ENCODE measurements around the gene SATL1. TPM values are rescaled to one million over a fixed set of nuclear protein-coding genes. Genes with fewer than 3 reads are reported as not detected.

Gene SATL1
- total and polyA plus RNA-seq, 2 of the 13 experiments (the other 11 are each of a cell fraction or from before 2014, with no cell fraction given): not detected

DNA sequence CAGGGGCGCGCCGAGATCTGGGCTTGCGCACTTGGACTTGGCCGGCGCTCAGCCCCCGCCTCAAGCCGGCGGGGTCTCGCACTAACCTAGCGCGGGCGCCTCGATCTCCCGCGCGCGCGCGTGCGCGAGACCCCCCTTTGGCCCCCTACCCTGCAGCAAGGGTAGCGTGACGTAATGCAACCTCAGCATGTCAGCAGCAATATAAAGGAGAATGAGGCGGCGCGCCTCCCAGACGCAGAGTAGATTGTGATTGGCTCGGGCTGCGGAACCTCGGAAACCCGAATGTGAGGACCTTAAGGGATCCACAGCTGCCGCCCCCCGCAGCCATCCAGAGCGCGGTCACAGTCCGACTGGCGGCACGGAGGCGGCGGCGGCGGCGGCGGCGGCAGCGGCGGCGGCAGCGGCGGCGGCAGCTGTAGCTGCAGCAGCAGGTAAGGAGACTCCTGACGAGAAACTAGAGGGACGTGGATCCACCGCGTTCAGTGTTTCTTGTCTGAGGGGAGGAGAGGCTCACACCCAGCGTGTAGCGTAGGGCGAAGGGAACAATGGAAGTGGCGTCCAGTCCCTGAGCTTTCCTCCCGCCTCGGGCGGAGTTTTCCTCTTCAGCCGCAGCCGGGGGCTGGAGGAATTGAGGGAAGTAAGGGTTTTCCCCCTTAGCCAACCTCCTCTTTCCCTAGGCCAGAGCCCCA, at the start of gene SATL1, which contains the start of gene ZNF711 (continued):
- TF ChIP-seq, protein P1, sequence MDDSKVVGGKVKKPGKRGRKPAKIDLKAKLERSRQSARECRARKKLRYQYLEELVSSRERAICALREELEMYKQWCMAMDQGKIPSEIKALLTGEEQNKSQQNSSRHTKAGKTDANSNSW (CRISPR knock-in tag; IDR thresholded peaks at IDR 0.05; ENCODE audit: borderline replicate concordance): no peak
- TF ChIP-seq NFKBIZ (CRISPR knock-in tag; IDR thresholded peaks at IDR 0.05) (no peak), ZNF607 (CRISPR knock-in tag; IDR thresholded peaks at IDR 0.05; ENCODE audit: borderline replicate concordance) (no peak), ZNF552 (CRISPR knock-in tag; IDR thresholded peaks at IDR 0.05; ENCODE audit: borderline replicate concordance) (no peak), DR1 (CRISPR knock-in tag; IDR thresholded peaks at IDR 0.05) (no peak), TP53 (CRISPR knock-in tag; conservative IDR thresholded peaks at IDR 0.05) (no peak), ZNF567 (CRISPR knock-in tag; IDR thresholded peaks at IDR 0.05; ENCODE audit: borderline replicate concordance) (no peak), ATF7 (IDR thresholded peaks at IDR 0.05) (0 out of 2 replicates have a peak, but pooled peaks have one; percentile 17), ATF7 (CRISPR knock-in tag; IDR thresholded peaks at IDR 0.05) (no peak), MXI1 (IDR thresholded peaks at IDR 0.05; ENCODE audit: borderline replicate concordance, low read depth, low read length) (no peak), FLYWCH1 (CRISPR knock-in tag; IDR thresholded peaks at IDR 0.05) (no peak), AGO1 (IDR thresholded peaks at IDR 0.05; ENCODE audit: low read depth, low read length, poor library complexity, severe bottlenecking) (no peak), ZNF703 (CRISPR knock-in tag; IDR thresholded peaks at IDR 0.05; ENCODE audit: borderline replicate concordance) (no peak), ZNF775 (CRISPR knock-in tag; IDR thresholded peaks at IDR 0.05; ENCODE audit: borderline replicate concordance) (no peak), ZNF558 (CRISPR knock-in tag; IDR thresholded peaks at IDR 0.05; ENCODE audit: borderline replicate concordance) (no peak), RFX5 (IDR thresholded peaks at IDR 0.05; ENCODE audit: low read depth, low read length) (no peak), THAP11 (CRISPR knock-in tag; IDR thresholded peaks at IDR 0.05) (no peak), GABPB1 (CRISPR knock-in tag; IDR thresholded peaks at IDR 0.05) (peak; percentile 17; the same call in 1 of the 2 replicates), KDM6A (CRISPR knock-in tag; IDR thresholded peaks at IDR 0.05; ENCODE audit: low read depth) (no peak), ZNF83 (CRISPR knock-in tag; IDR thresholded peaks at IDR 0.05; ENCODE audit: borderline replicate concordance) (no peak), SP1 (IDR thresholded peaks at IDR 0.05) (no peak), SP1 (CRISPR knock-in tag; IDR thresholded peaks at IDR 0.05) (no peak), ZNF713 (CRISPR knock-in tag; IDR thresholded peaks at IDR 0.05) (no peak), ZNF841 (CRISPR knock-in tag; IDR thresholded peaks at IDR 0.05; ENCODE audit: borderline replicate concordance) (no peak), PITX1 (CRISPR knock-in tag; IDR thresholded peaks at IDR 0.05) (no peak), ZNF3 (CRISPR knock-in tag; IDR thresholded peaks at IDR 0.05) (no peak)
- TF ChIP-seq, protein P2, sequence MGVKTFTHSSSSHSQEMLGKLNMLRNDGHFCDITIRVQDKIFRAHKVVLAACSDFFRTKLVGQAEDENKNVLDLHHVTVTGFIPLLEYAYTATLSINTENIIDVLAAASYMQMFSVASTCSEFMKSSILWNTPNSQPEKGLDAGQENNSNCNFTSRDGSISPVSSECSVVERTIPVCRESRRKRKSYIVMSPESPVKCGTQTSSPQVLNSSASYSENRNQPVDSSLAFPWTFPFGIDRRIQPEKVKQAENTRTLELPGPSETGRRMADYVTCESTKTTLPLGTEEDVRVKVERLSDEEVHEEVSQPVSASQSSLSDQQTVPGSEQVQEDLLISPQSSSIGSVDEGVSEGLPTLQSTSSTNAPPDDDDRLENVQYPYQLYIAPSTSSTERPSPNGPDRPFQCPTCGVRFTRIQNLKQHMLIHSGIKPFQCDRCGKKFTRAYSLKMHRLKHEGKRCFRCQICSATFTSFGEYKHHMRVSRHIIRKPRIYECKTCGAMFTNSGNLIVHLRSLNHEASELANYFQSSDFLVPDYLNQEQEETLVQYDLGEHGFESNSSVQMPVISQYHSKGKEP (CRISPR knock-in tag; IDR thresholded peaks at IDR 0.05): no peak
- TF ChIP-seq, protein P3, sequence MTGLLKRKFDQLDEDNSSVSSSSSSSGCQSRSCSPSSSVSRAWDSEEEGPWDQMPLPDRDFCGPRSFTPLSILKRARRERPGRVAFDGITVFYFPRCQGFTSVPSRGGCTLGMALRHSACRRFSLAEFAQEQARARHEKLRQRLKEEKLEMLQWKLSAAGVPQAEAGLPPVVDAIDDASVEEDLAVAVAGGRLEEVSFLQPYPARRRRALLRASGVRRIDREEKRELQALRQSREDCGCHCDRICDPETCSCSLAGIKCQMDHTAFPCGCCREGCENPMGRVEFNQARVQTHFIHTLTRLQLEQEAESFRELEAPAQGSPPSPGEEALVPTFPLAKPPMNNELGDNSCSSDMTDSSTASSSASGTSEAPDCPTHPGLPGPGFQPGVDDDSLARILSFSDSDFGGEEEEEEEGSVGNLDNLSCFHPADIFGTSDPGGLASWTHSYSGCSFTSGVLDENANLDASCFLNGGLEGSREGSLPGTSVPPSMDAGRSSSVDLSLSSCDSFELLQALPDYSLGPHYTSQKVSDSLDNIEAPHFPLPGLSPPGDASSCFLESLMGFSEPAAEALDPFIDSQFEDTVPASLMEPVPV (CRISPR knock-in tag; IDR thresholded peaks at IDR 0.05): no peak
- TF ChIP-seq, protein P4, sequence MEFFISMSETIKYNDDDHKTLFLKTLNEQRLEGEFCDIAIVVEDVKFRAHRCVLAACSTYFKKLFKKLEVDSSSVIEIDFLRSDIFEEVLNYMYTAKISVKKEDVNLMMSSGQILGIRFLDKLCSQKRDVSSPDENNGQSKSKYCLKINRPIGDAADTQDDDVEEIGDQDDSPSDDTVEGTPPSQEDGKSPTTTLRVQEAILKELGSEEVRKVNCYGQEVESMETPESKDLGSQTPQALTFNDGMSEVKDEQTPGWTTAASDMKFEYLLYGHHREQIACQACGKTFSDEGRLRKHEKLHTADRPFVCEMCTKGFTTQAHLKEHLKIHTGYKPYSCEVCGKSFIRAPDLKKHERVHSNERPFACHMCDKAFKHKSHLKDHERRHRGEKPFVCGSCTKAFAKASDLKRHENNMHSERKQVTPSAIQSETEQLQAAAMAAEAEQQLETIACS (CRISPR knock-in tag; IDR thresholded peaks at IDR 0.05): peak; percentile 38; the same call in 1 of the 2 replicates

All from HepG2 (cell line).